NCI-H1436 treated with DMSO at 0.1 percent for 48 hours (cell line): ENCODE measurements around the gene TMEM30A.

Experiments
- DNase-seq: peaks from one replicate; lab custom pipeline; 2025; lab: John Stamatoyannopoulos, UW

Gene TMEM30A

GRCh38 chr6:75284632-75285282 is at the start of gene TMEM30A:
TSS of gene TMEM30A (minus strand) at chr6:75284792. CDS start at chr6:75284638, 154 bp downstream.
- DNase-seq = peak; percentile 95

- no peak for DNase-seq
Observed at GRCh38 chr6:75333676-75334200, 49.1 kb upstream of the TMEM30A start.

- no peak for DNase-seq
Observed at GRCh38 chr6:75331151-75331550, 46.6 kb upstream of the TMEM30A start.

- no peak for DNase-seq
Observed at GRCh38 chr6:75329703-75330102, 45.1 kb upstream of the TMEM30A start.

- DNase-seq = no peak
Observed at GRCh38 chr6:75327807-75328206, 43.2 kb upstream of the TMEM30A start.

- no peak for DNase-seq
Observed at GRCh38 chr6:75326557-75327258, 42.1 kb upstream of the TMEM30A start.

- no peak for DNase-seq
Observed at GRCh38 chr6:75318900-75319299, 34.3 kb upstream of the TMEM30A start.

- DNase-seq = no peak
Observed at GRCh38 chr6:75317503-75318206, 33.1 kb upstream of the TMEM30A start.

- no peak for DNase-seq
Observed at GRCh38 chr6:75315978-75316377, 31.4 kb upstream of the TMEM30A start.

- DNase-seq = no peak
Observed at GRCh38 chr6:75308250-75308988, 23.8 kb upstream of the TMEM30A start.

- DNase-seq = no peak
Observed at GRCh38 chr6:75307364-75308004, 22.9 kb upstream of the TMEM30A start.

GRCh38 chr6:75306064-75306463 is 21.5 kb upstream of the TMEM30A start:
- no peak for DNase-seq

GRCh38 chr6:75305573-75305972 is 21.0 kb upstream of the TMEM30A start:
- no peak for DNase-seq

GRCh38 chr6:75302280-75302679 is 17.7 kb upstream of the TMEM30A start:
- no peak for DNase-seq

- DNase-seq = no peak
Observed at GRCh38 chr6:75301537-75301936, 16.9 kb upstream of the TMEM30A start.

- no peak for DNase-seq
Observed at GRCh38 chr6:75301088-75301487, 16.5 kb upstream of the TMEM30A start.

GRCh38 chr6:75300531-75300855 is 15.9 kb upstream of the TMEM30A start:
- no peak for DNase-seq

- no peak for DNase-seq
Observed at GRCh38 chr6:75299801-75300530, 15.4 kb upstream of the TMEM30A start.

- DNase-seq = no peak
Observed at GRCh38 chr6:75296811-75297779, 12.5 kb upstream of the TMEM30A start.

GRCh38 chr6:75292555-75292954 is 8.0 kb upstream of the TMEM30A start:
- no peak for DNase-seq
